DMS114 treated with DMSO at 0.1 percent for 48 hours (cell line): ENCODE measurements around the gene CMIP.

ENCODE experiments used
- DNase-seq: peaks from one replicate; lab custom pipeline; 2025; ENCODE audit not compliant: unreplicated experiment; lab: John Stamatoyannopoulos, UW

CMIP gene

GRCh38 chr16:81709016-81709900 is 264.6 kb downstream of the CMIP start:
- no peak for DNase-seq

- no peak for DNase-seq
Measured at GRCh38 chr16:81710044-81710443, 265.4 kb downstream of the CMIP start.

- no peak for DNase-seq
Measured at GRCh38 chr16:81710596-81710995, 266.0 kb downstream of the CMIP start.

- DNase-seq = no peak
Measured at GRCh38 chr16:81711657-81712319, 267.2 kb downstream of the CMIP start.

GRCh38 chr16:81712681-81713080 is 268.1 kb downstream of the CMIP start:
- DNase-seq = no peak

- DNase-seq = no peak
Measured at GRCh38 chr16:81713295-81713772, 268.7 kb downstream of the CMIP start.

GRCh38 chr16:81713796-81714195 is 269.2 kb downstream of the CMIP start:
- DNase-seq = no peak

- no peak for DNase-seq
Measured at GRCh38 chr16:81714583-81714982, 270.0 kb downstream of the CMIP start.

GRCh38 chr16:81715358-81716196 is 271.0 kb downstream of the CMIP start:
- DNase-seq = no peak

- no peak for DNase-seq
Measured at GRCh38 chr16:81716478-81717225, 272.0 kb downstream of the CMIP start.

- DNase-seq = no peak
Measured at GRCh38 chr16:81717662-81718189, 273.1 kb downstream of the CMIP start.

- no peak for DNase-seq
Measured at GRCh38 chr16:81718637-81719036, 274.0 kb downstream of the CMIP start.

GRCh38 chr16:81719993-81720392 is 275.4 kb downstream of the CMIP start:
- no peak for DNase-seq

- no peak for DNase-seq
Measured at GRCh38 chr16:81720973-81721906, 276.6 kb downstream of the CMIP start.

GRCh38 chr16:81723098-81723723 is 278.6 kb downstream of the CMIP start:
- peak; percentile 86 for DNase-seq

GRCh38 chr16:81728435-81728834 is 283.8 kb downstream of the CMIP start:
- DNase-seq = no peak

GRCh38 chr16:81729451-81729850 is 284.8 kb downstream of the CMIP start:
- DNase-seq = no peak

- peak; percentile 51 for DNase-seq
Measured at GRCh38 chr16:81730090-81731051, 285.8 kb downstream of the CMIP start.
